H9 (cell line): ENCODE measurements around the gene DUS1L. TPM values are rescaled to one million over a fixed set of nuclear protein-coding genes. Genes with fewer than 3 reads are reported as not detected.

Experiments
- DNase-seq: peaks from one replicate; pipeline ENCODE4 v3.0.0-alpha.2; 2017
- H2AFZ ChIP-seq: one replicate; pipeline ENCODE4 v1.6.1; 2013; ENCODE audit warnings: mild to moderate bottlenecking, low read length, control low read depth, moderate library complexity
- H2AK5ac ChIP-seq: 2 replicates; pipeline ENCODE4 v1.6.1; 2013; ENCODE audit warnings: low read length, control low read depth, mixed read lengths; ENCODE audit not compliant: insufficient read length
- H2BK120ac ChIP-seq: one replicate; pipeline ENCODE4 v1.6.1; 2013; ENCODE audit warnings: low read depth, mild to moderate bottlenecking, low read length, control low read depth, inconsistent platforms; ENCODE audit not compliant: poor library complexity, severe bottlenecking
- H2BK12ac ChIP-seq: 2 replicates; pipeline ENCODE4 v1.6.1; 2013; ENCODE audit warnings: low read length, control low read depth, mixed read lengths, low read depth; ENCODE audit not compliant: insufficient read length
- H2BK15ac ChIP-seq: 2 replicates; pipeline ENCODE4 v1.6.1; 2013; ENCODE audit warnings: low read depth, low read length, control low read depth
- H2BK20ac ChIP-seq: one replicate; pipeline ENCODE4 v1.6.1; 2013; ENCODE audit warnings: low read depth, mild to moderate bottlenecking, low read length, control low read depth, inconsistent platforms; ENCODE audit not compliant: poor library complexity, severe bottlenecking
- H2BK5ac ChIP-seq: 2 replicates; pipeline ENCODE4 v1.6.1; 2013; ENCODE audit warnings: low read length, control low read depth, mixed read lengths; ENCODE audit not compliant: insufficient read length
- H3K14ac ChIP-seq: 2 replicates; pipeline ENCODE4 v1.6.1; 2013; ENCODE audit warnings: low read length, control low read depth; ENCODE audit not compliant: insufficient read depth
- H3K18ac ChIP-seq: 2 replicates; pipeline ENCODE4 v1.6.1; 2013; ENCODE audit warnings: low read depth, mild to moderate bottlenecking, mixed read lengths, low read length, control low read depth; ENCODE audit not compliant: insufficient read length
- H3K23ac ChIP-seq: 2 replicates; pipeline ENCODE4 v1.6.1; 2013; ENCODE audit warnings: low read length, control low read depth, mixed read lengths, low read depth; ENCODE audit not compliant: insufficient read length
- H3K23me2 ChIP-seq: 2 replicates; pipeline ENCODE4 v1.6.1; 2013; ENCODE audit warnings: low read depth, mild to moderate bottlenecking, mixed read lengths, low read length, control low read depth; ENCODE audit not compliant: insufficient read length, poor library complexity, severe bottlenecking
- H3K27ac ChIP-seq: 2 replicates; pipeline ENCODE4 v1.5.1; 2013; ENCODE audit warnings: low read length, control low read depth, mixed read lengths, low read depth; ENCODE audit not compliant: insufficient read length
- H3K27me3 ChIP-seq: 2 replicates; pipeline ENCODE4 v1.6.1; 2013; ENCODE audit warnings: low read length, control low read depth, inconsistent platforms; ENCODE audit not compliant: insufficient read depth
- H3K4ac ChIP-seq: 2 replicates; pipeline ENCODE4 v1.6.1; 2013; ENCODE audit warnings: low read depth, mild to moderate bottlenecking, control low read depth, inconsistent platforms, low read length, moderate library complexity
- H3K4me1 ChIP-seq: 2 replicates; pipeline ENCODE4 v1.6.1; 2013; ENCODE audit warnings: low read length, control low read depth, inconsistent platforms; ENCODE audit not compliant: insufficient read depth
- H3K4me2 ChIP-seq: 2 replicates; pipeline ENCODE4 v1.6.1; 2013; ENCODE audit warnings: low read length, control low read depth, mixed read lengths; ENCODE audit not compliant: insufficient read length, insufficient read depth
- H3K56ac ChIP-seq: 2 replicates; pipeline ENCODE4 v1.6.1; 2013; ENCODE audit warnings: low read depth, mild to moderate bottlenecking, mixed read lengths, low read length, control low read depth; ENCODE audit not compliant: insufficient read length
- H3K79me1 ChIP-seq: 2 replicates; pipeline ENCODE4 v1.6.1; 2013; ENCODE audit warnings: low read depth, mild to moderate bottlenecking, moderate library complexity, low read length, control low read depth, inconsistent platforms; ENCODE audit not compliant: insufficient read depth, poor library complexity, severe bottlenecking
- H3K79me2 ChIP-seq: 2 replicates; pipeline ENCODE4 v1.6.1; 2013; ENCODE audit warnings: low read length, control low read depth, inconsistent platforms; ENCODE audit not compliant: insufficient read depth
- H3K9ac ChIP-seq: 2 replicates; pipeline ENCODE4 v1.6.1; 2013; ENCODE audit warnings: low read length, control low read depth, mixed read lengths; ENCODE audit not compliant: insufficient read length; ENCODE audit errors: extremely low read depth
- H3K9me3 ChIP-seq: one replicate; pipeline ENCODE4 v1.6.1; 2013; ENCODE audit warnings: low read depth, low read length, inconsistent platforms; ENCODE audit not compliant: control insufficient read depth
- H3T11ph ChIP-seq: one replicate; pipeline ENCODE4 v1.6.1; 2013; ENCODE audit warnings: mild to moderate bottlenecking, low read length, control low read depth, inconsistent platforms
- H4K20me1 ChIP-seq: one replicate; pipeline ENCODE4 v1.6.1; 2013; ENCODE audit not compliant: control insufficient read depth, insufficient read length, insufficient read depth
- H4K5ac ChIP-seq: 2 replicates; pipeline ENCODE4 v1.6.1; 2013; ENCODE audit warnings: low read depth, mild to moderate bottlenecking, mixed read lengths, low read length, control low read depth; ENCODE audit not compliant: insufficient read length
- H4K8ac ChIP-seq: replicated peaks from 2 replicates; pipeline ENCODE4 v1.6.1; 2013; ENCODE audit warnings: low read length, control low read depth, mixed read lengths, low read depth; ENCODE audit not compliant: insufficient read length
- H4K91ac ChIP-seq: 2 replicates; pipeline ENCODE4 v1.6.1; 2013; ENCODE audit warnings: low read depth, mild to moderate bottlenecking, moderate library complexity, mixed read lengths, low read length, control low read depth; ENCODE audit not compliant: insufficient read length
- H3K27ac Mint-ChIP-seq, 3 experiments: 2 replicates in 2 of 3; 3 replicates in 1 of 3; pipeline ENCODE4 v1.8.0; 2020 to 2021; ENCODE audit warnings: mixed read lengths in 3 of 3, mild to moderate bottlenecking in 1 of 3, moderate library complexity in 1 of 3
- H3K27me3 Mint-ChIP-seq: 2 replicates; pipeline ENCODE4 v1.8.0; 2021; ENCODE audit warnings: low read depth, mild to moderate bottlenecking, moderate library complexity, mixed read lengths
- H3K36me3 Mint-ChIP-seq, 3 experiments: 2 replicates in 2 of 3; 3 replicates in 1 of 3; pipeline ENCODE4 v1.8.0; 2020 to 2021; ENCODE audit warnings: low read depth in 3 of 3, mixed read lengths in 3 of 3; ENCODE audit not compliant: insufficient read depth in 1 of 3
- H3K4me1 Mint-ChIP-seq, 2 experiments: 2 replicates each; pipeline ENCODE4 v1.8.0; 2020; ENCODE audit warnings: mixed read lengths in 2 of 2
- H3K4me3 Mint-ChIP-seq, 2 experiments: 2 replicates in 1 of 2; 3 replicates in 1 of 2; pipeline ENCODE4 v1.8.0; 2020 to 2021; ENCODE audit warnings: mild to moderate bottlenecking in 2 of 2, mixed read lengths in 2 of 2, moderate library complexity in 1 of 2
- H3K9me3 Mint-ChIP-seq, 2 experiments: 2 replicates in 1 of 2; 3 replicates in 1 of 2; pipeline ENCODE4 v1.8.0; 2020; ENCODE audit warnings: mild to moderate bottlenecking in 2 of 2, mixed read lengths in 2 of 2, moderate library complexity in 1 of 2
- CTCF ChIP-seq: fragments of 200-600 bp; sonication (generic); conservative IDR thresholded peaks from 3 replicates; pipeline ENCODE4 v1.8.0; 2021; ENCODE audit warnings: antibody characterized with exemption, mild to moderate bottlenecking
- WGBS: extraction: QIAGEN DNeasy Blood & Tissue Kit; methylation state at CpG from one replicate; pipeline ENCODE4 v1.1.7; 2013; ENCODE audit warnings: missing lambda C conversion rate, low lambda C conversion rate, mixed read lengths; ENCODE audit not compliant: insufficient read length; ENCODE audit errors: extremely low coverage; 5-methylcytosine and 5-hydroxymethylcytosine counted together
- total RNA-seq: library from RNA; stranded (reverse); gene quantifications from 2 replicates; pipeline ENCODE4 v1.2.1, GENCODE V29; 2021

The DUS1L gene
- total RNA-seq, 1 experiment from 2014 or later, result 103 TPM

DNA sequence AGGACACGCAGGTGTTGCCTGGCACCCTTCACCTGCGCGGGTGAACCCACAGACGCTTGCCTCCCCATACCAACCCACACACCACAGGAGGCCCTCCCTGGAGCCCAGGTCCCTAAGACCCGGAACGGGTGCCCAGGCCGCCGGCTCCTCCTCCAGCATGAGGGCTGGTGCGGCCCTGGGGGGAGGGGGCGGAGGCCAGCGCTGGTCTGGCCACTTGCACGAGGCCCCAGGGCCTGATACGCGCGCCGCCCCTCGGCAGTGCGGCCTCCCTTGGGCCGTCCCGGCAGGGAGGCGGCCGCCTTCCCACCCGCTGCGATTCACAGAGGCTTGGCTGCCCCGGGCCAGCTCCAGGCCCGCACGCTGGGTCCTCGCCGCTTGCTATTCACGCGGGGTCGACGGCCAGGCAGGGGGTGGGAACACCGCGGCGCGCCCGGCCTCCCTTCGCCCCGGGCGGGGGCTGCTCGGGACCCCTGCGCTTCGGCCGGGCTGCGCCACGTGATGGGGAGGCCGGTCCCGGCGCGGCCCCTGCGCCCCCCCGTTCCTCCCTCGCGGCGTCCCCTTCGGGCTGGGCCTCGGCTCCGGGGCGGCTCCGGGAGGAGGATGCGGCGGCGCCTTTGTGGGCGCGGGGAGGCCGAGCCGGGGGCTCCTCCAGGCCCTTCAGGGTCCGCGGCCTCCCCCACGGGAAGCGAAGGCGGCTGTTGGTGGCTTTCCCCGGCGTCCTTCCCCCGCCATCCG lies 31.7 kb upstream of the DUS1L start:
- Histone ChIP-seq H2BK5ac (no peak overlapping the region), H3K9ac (peak overlapping the region; percentile 53), H3K27me3 (no peaks in the 10 kb centered on the region), H2BK12ac (no peak overlapping the region), H2AFZ (no peak overlapping the region), H3K27ac (no peak overlapping the region), H4K20me1 (no peaks in the 10 kb centered on the region), H3K23ac (no peak overlapping the region), H3K9me3 (no peaks in the 10 kb centered on the region), H3K79me2 (peaks cover 20% of the 10 kb centered on the region; the same call in 1 of the 2 replicates), H3K79me1 (peaks cover 8% of the 10 kb centered on the region), H3K4ac (no peak overlapping the region), H2AK5ac (no peak overlapping the region), H2BK15ac (no peak overlapping the region), H3T11ph (no peak overlapping the region), H2BK20ac (no peak overlapping the region), H4K91ac (no peak overlapping the region), H3K23me2 (peaks cover 14% of the 10 kb centered on the region), H4K8ac (no peak overlapping the region), H2BK120ac (no peak overlapping the region), H3K56ac (no peak overlapping the region), H3K4me1 (no peaks in the 10 kb centered on the region), H3K4me2 (peak overlapping the region; percentile 73), H4K5ac (no peak overlapping the region), H3K18ac (no peak overlapping the region), H3K14ac (peak overlapping the region; percentile 33; the same call in 1 of the 2 replicates)
- Mint-ChIP-seq H3K36me3 (peaks cover 8 to 29% (median 29%) of the 10 kb centered on the region in 3 experiments; a peak in 6 of 7 replicates), H3K4me1 (peaks cover 20 to 40% of the 10 kb centered on the region in 2 experiments), H3K4me3 (peak overlapping the region; percentile 74 to 82), H3K27ac (no peak overlapping the region), H3K27me3 (no peaks in the 10 kb centered on the region), H3K9me3 (no peaks in the 10 kb centered on the region)
- TF ChIP-seq CTCF, result no peak
- no peak for DNase-seq
- WGBS, result no CpG with 5 or more reads among the region's 77 CpGs
